ENCODE data around the gene DPYD. TPM values are rescaled to one million over a fixed set of nuclear protein-coding genes. Genes with fewer than 3 reads are reported as not detected.

Gene DPYD
- total and polyA plus RNA-seq, 2 donors from 2014 or later, result 4.9 to 41.6 TPM

DNA sequence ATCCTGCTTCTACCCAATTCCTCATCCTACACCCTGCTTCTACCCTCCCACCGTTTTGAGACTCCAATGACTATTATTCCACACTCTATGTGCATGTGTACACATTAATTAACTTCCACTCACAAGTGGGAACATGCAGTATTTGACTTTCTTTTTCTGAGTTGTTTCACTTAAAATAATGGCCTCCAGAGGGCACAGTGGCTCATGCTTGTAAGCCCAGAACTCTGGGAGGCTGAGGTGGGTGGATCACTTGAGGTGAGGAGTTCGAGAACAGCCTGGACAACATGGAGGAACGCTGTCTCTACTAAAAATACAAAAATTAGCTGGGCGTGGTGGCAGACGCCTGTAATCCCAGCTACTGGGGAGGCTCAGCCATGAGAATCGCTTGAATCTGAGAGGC lies 734.5 kb downstream of the DPYD start:
- Histone ChIP-seq H3K36me3 (ENCODE audit: control insufficient read depth in 2 of 3, insufficient read depth in 3 of 3, low read length in 3 of 3) (no peaks in the 10 kb centered on the region), H3K27me3 (ENCODE audit: control insufficient read depth, insufficient read depth, low read length) (no peaks in the 10 kb centered on the region), H3K9me3 (ENCODE audit: control insufficient read depth in 2 of 3, insufficient read depth in 1 of 3, low read length in 3 of 3) (no peaks in the 10 kb centered on the region), H3K4me1 (ENCODE audit: control insufficient read depth in 2 of 3, insufficient read depth in 2 of 3, low read depth in 1 of 3, low read length in 3 of 3) (no peaks in the 10 kb centered on the region), H3K27ac (ENCODE audit: low read depth in 2 of 2, low read length in 2 of 2) (no peak overlapping the region), H3K9ac (ENCODE audit: low read length in 3 of 3) (no peak overlapping the region), H3K4me3 (ENCODE audit: low read length in 3 of 3) (no peak overlapping the region)
- intact Hi-C loops (cut with DNase I), result no loop called here
- DNase-seq, result no peak
- FAIRE-seq, result no peak
- TF ChIP-seq, protein P1, sequence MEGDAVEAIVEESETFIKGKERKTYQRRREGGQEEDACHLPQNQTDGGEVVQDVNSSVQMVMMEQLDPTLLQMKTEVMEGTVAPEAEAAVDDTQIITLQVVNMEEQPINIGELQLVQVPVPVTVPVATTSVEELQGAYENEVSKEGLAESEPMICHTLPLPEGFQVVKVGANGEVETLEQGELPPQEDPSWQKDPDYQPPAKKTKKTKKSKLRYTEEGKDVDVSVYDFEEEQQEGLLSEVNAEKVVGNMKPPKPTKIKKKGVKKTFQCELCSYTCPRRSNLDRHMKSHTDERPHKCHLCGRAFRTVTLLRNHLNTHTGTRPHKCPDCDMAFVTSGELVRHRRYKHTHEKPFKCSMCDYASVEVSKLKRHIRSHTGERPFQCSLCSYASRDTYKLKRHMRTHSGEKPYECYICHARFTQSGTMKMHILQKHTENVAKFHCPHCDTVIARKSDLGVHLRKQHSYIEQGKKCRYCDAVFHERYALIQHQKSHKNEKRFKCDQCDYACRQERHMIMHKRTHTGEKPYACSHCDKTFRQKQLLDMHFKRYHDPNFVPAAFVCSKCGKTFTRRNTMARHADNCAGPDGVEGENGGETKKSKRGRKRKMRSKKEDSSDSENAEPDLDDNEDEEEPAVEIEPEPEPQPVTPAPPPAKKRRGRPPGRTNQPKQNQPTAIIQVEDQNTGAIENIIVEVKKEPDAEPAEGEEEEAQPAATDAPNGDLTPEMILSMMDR (IDR thresholded peaks at IDR 0.05; ENCODE audit: borderline replicate concordance, extremely low read depth, insufficient read depth), result no peak

DNA sequence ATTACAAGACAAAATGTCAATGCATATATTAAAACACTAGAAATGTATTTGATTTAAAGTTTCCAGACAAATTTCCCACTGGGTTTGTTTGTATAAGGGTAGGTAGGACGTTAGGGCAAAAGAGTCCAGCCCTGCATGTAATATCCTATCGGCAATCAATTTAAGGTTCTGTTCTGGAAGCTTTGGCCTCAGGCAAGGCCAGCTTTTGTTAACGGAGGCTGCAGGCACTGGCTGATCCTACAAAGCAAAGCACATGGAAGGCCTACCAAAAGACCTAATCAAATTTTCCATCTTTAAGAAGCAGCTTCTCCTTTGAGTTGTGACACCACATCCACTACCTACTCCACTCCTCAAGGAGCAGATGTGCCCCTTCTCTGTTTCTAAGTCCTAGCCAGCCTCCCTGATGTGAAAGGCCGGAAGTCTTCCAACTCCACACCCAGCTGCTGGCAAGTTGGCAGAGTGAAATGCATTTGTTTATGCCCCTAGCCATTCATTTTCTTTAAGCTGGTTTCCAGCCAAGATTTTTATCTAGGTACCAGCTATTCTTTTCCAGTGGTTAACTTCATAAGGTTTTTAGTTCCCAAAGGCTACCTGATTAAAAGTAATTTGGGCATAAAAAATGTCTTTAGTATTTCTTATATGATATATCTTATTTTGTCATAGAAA lies 746.7 kb downstream of the DPYD start:
- DNase-seq (peak in 2 of 5 donors; percentile 12 to 20), FAIRE-seq (no peak)
- Histone ChIP-seq H3K36me3 (ENCODE audit: control insufficient read depth in 2 of 3, insufficient read depth in 3 of 3, low read length in 3 of 3) (no peaks in the 10 kb centered on the region), H3K4me3 (ENCODE audit: low read length in 3 of 3) (no peak overlapping the region), H3K4me1 (ENCODE audit: control insufficient read depth in 2 of 3, insufficient read depth in 2 of 3, low read depth in 1 of 3, low read length in 3 of 3) (no peaks in the 10 kb centered on the region), H3K27ac (ENCODE audit: low read depth in 2 of 2, low read length in 2 of 2) (no peak overlapping the region), H3K9ac (ENCODE audit: low read length in 3 of 3) (no peak overlapping the region), H3K27me3 (ENCODE audit: control insufficient read depth, insufficient read depth, low read length) (no peaks in the 10 kb centered on the region), H3K9me3 (ENCODE audit: control insufficient read depth in 2 of 3, insufficient read depth in 1 of 3, low read length in 3 of 3) (no peaks in the 10 kb centered on the region)
- TF ChIP-seq, protein P1 (IDR thresholded peaks at IDR 0.05; ENCODE audit: borderline replicate concordance, extremely low read depth, insufficient read depth), result no peak
- intact Hi-C loops (cut with DNase I), result no loop called here

DNA sequence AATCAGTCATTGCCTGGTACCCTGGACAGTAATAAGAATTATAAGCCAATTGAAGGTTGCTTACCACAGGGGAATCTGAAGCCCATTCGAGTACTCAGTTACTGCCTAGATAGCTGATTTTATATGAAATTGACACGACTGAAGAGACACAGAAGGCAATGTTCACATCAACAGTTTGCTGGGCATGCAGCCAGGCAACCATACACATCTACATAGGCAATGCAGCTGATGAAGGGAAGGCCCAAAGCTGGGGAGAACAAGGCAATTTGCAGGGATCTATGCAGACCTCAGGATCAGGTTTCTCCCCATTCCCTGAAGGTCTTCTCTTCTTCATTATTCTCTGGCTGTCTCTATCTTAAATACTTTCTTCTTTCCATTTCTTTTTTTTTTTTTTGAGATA lies 750.5 kb downstream of the DPYD start:
- Histone ChIP-seq H3K4me3 (ENCODE audit: low read length in 3 of 3) (no peak overlapping the region), H3K9me3 (ENCODE audit: control insufficient read depth in 2 of 3, insufficient read depth in 1 of 3, low read length in 3 of 3) (no peaks in the 10 kb centered on the region), H3K27me3 (ENCODE audit: control insufficient read depth, insufficient read depth, low read length) (no peaks in the 10 kb centered on the region), H3K9ac (ENCODE audit: low read length in 3 of 3) (no peak overlapping the region), H3K27ac (ENCODE audit: low read depth in 2 of 2, low read length in 2 of 2) (no peak overlapping the region), H3K4me1 (ENCODE audit: control insufficient read depth in 2 of 3, insufficient read depth in 2 of 3, low read depth in 1 of 3, low read length in 3 of 3) (no peaks in the 10 kb centered on the region), H3K36me3 (ENCODE audit: control insufficient read depth in 2 of 3, insufficient read depth in 3 of 3, low read length in 3 of 3) (no peaks in the 10 kb centered on the region)
- no peak for DNase-seq
- intact Hi-C loops (cut with DNase I), result no loop called here
- FAIRE-seq, result no peak
- TF ChIP-seq, protein P1 (IDR thresholded peaks at IDR 0.05; ENCODE audit: borderline replicate concordance, extremely low read depth, insufficient read depth), result no peak

DNA sequence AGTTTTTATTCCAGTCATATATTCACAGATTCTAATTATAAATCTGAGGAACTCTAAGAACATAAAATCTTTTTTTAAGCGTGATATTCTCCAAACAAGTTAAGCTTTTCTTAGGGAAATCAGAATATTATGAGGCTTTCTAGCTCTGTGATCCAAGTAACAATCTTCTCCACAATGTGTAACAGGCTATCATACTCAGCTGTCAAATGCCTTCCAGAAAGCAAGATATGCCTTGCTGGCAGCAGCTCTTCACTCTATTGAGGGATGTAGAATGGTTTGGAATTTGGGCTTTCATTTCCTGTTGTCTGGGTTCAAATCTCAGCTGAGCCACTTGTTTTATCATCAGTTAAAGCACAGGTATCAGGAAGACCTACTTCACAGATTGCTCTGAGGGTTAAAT lies 752.8 kb downstream of the DPYD start:
- no peaks in the 10 kb centered on the region for H3K36me3 ChIP-seq (ENCODE audit: control insufficient read depth in 2 of 3, insufficient read depth in 3 of 3, low read length in 3 of 3)
- H3K4me3 ChIP-seq (ENCODE audit: low read length in 3 of 3), result no peak overlapping the region
- no peaks in the 10 kb centered on the region for H3K27me3 ChIP-seq (ENCODE audit: control insufficient read depth, insufficient read depth, low read length)
- intact Hi-C loops (cut with DNase I), result no loop called here
- H3K27ac ChIP-seq (ENCODE audit: low read depth in 2 of 2, low read length in 2 of 2), result no peak overlapping the region
- TF ChIP-seq, protein P1 (IDR thresholded peaks at IDR 0.05; ENCODE audit: borderline replicate concordance, extremely low read depth, insufficient read depth), result no peak
- FAIRE-seq, result no peak
- no peak for DNase-seq
- peaks cover 0 to 7% (median 0%) of the 10 kb centered on the region in 3 donors for H3K9me3 ChIP-seq (ENCODE audit: control insufficient read depth in 2 of 3, insufficient read depth in 1 of 3, low read length in 3 of 3)
- H3K4me1 ChIP-seq (ENCODE audit: control insufficient read depth in 2 of 3, insufficient read depth in 2 of 3, low read depth in 1 of 3, low read length in 3 of 3), result no peaks in the 10 kb centered on the region
- H3K9ac ChIP-seq (ENCODE audit: low read length in 3 of 3), result no peak overlapping the region

All from kidney (tissue), 14 donors.